Neuronal stem cell (in vitro differentiated cells): ENCODE measurements around the gene PSPN.

Source experiments
- DNase-seq: peaks from one replicate; pipeline ENCODE4 v3.0.0-alpha.2; 2013; ENCODE audit warnings: low spot score
- H2AFZ ChIP-seq: one replicate; pipeline ENCODE4 v1.6.1; 2013; ENCODE audit warnings: mild to moderate bottlenecking, low read length, inconsistent platforms
- H2AK5ac ChIP-seq: 2 replicates; pipeline ENCODE4 v1.6.1; 2013; ENCODE audit warnings: low read depth, mild to moderate bottlenecking, inconsistent platforms, low read length, moderate library complexity, mixed read lengths
- H2BK120ac ChIP-seq: 2 replicates; pipeline ENCODE4 v1.6.1; 2013; ENCODE audit warnings: low read depth, mild to moderate bottlenecking, inconsistent platforms, low read length, moderate library complexity, mixed read lengths
- H2BK12ac ChIP-seq: one replicate; pipeline ENCODE4 v1.6.1; 2013; ENCODE audit warnings: low read length, inconsistent platforms
- H2BK15ac ChIP-seq: 2 replicates; pipeline ENCODE4 v1.6.1; 2013; ENCODE audit warnings: mild to moderate bottlenecking, low read length, inconsistent platforms, mixed read lengths
- H2BK5ac ChIP-seq: one replicate; pipeline ENCODE4 v1.6.1; 2013; ENCODE audit warnings: inconsistent platforms, mild to moderate bottlenecking, low read length, moderate library complexity
- H3K14ac ChIP-seq: one replicate; pipeline ENCODE4 v1.6.1; 2013; ENCODE audit warnings: low read length, inconsistent platforms
- H3K18ac ChIP-seq: 2 replicates; pipeline ENCODE4 v1.6.1; 2013; ENCODE audit warnings: low read length, inconsistent platforms
- H3K23ac ChIP-seq: 2 replicates; pipeline ENCODE4 v1.6.1; 2013; ENCODE audit warnings: low read depth, mild to moderate bottlenecking, mixed read lengths, low read length, inconsistent platforms; ENCODE audit not compliant: poor library complexity
- H3K27ac ChIP-seq: replicated peaks from 3 replicates; pipeline ENCODE4 v1.5.1; 2013; ENCODE audit warnings: low read length, inconsistent platforms
- H3K27me3 ChIP-seq, 3 experiments: 2 replicates each; pipeline ENCODE4 v1.6.1; 2013; ENCODE audit warnings: low read length in 3 of 3, mild to moderate bottlenecking in 2 of 3, inconsistent platforms in 1 of 3, low read depth in 1 of 3, mixed read lengths in 1 of 3, moderate library complexity in 1 of 3; ENCODE audit not compliant: control insufficient read depth in 3 of 3, insufficient read depth in 3 of 3
- H3K36me3 ChIP-seq, 2 donors: replicated peaks in 1 of 2; 2 replicates each; pipeline ENCODE4 v1.6.1; 2013; ENCODE audit warnings: low read length in 2 of 2; ENCODE audit not compliant: control insufficient read depth in 2 of 2, insufficient read depth in 2 of 2
- H3K4ac ChIP-seq: 2 replicates; pipeline ENCODE4 v1.6.1; 2013; ENCODE audit warnings: inconsistent platforms, mild to moderate bottlenecking, low read length, moderate library complexity
- H3K4me1 ChIP-seq, 2 donors: 1 replicate in 1 of 2; 2 replicates in 1 of 2; pipeline ENCODE4 v1.6.1; 2013; ENCODE audit warnings: low read length in 2 of 2, low read depth in 1 of 2; ENCODE audit not compliant: control insufficient read depth in 2 of 2, insufficient read depth in 1 of 2
- H3K4me2 ChIP-seq: one replicate; pipeline ENCODE4 v1.6.1; 2013; ENCODE audit warnings: mild to moderate bottlenecking, low read length, inconsistent platforms; ENCODE audit not compliant: insufficient read depth, poor library complexity, severe bottlenecking
- H3K4me3 ChIP-seq, 2 donors: 2 replicates each; pipeline ENCODE4 v1.5.1; 2013; ENCODE audit warnings: low read length in 2 of 2, mild to moderate bottlenecking in 2 of 2, inconsistent platforms in 1 of 2, moderate library complexity in 1 of 2
- H3K79me1 ChIP-seq: one replicate; pipeline ENCODE4 v1.6.1; 2013; ENCODE audit warnings: low read depth, mild to moderate bottlenecking, inconsistent platforms, low read length, moderate library complexity
- H3K9ac ChIP-seq: one replicate; pipeline ENCODE4 v1.6.1; 2013; ENCODE audit warnings: mild to moderate bottlenecking, low read depth, low read length, inconsistent platforms; ENCODE audit not compliant: poor library complexity
- H3K9me3 ChIP-seq, 2 donors: replicated peaks in 1 of 2; 2 replicates each; pipeline versions ENCODE3 to v1.6.1; 2013; ENCODE audit warnings: low read length in 2 of 2, mild to moderate bottlenecking in 2 of 2, inconsistent platforms in 1 of 2, low read depth in 1 of 2, mixed read lengths in 1 of 2, moderate library complexity in 1 of 2; ENCODE audit not compliant: control insufficient read depth in 2 of 2, insufficient read depth in 1 of 2
- H4K8ac ChIP-seq: one replicate; pipeline ENCODE4 v1.6.1; 2013; ENCODE audit warnings: low read depth, mild to moderate bottlenecking, inconsistent platforms, low read length, moderate library complexity
- H4K91ac ChIP-seq: one replicate; pipeline ENCODE4 v1.6.1; 2013; ENCODE audit warnings: low read length, low read depth, mild to moderate bottlenecking, inconsistent platforms; ENCODE audit not compliant: poor library complexity
- WGBS, 2 donors: extraction: QIAGEN DNeasy Blood & Tissue Kit; methylation state at CpG; one replicate each; pipeline ENCODE4 v1.1.7; 2013; ENCODE audit warnings: missing lambda C conversion rate in 2 of 2, mixed read lengths in 1 of 2; ENCODE audit not compliant: insufficient read length in 2 of 2, insufficient replicate concordance in 1 of 2; ENCODE audit errors: extremely low coverage in 2 of 2; 5-methylcytosine and 5-hydroxymethylcytosine counted together

PSPN gene

GRCh38 chr19:6392221-6393073 lies 16.7 kb upstream of the PSPN start:
- no peak overlapping the region for H3K27ac ChIP-seq

GRCh38 chr19:6387372-6387771 lies 11.6 kb upstream of the PSPN start:
- Histone ChIP-seq H3K4me1 (peaks cover 4 to 5% of the 10 kb centered on the region in 2 donors), H3K4ac (no peak overlapping the region), H3K14ac (no peak overlapping the region), H2BK120ac (no peak overlapping the region), H3K27me3 (no peaks in the 10 kb centered on the region), H3K23ac (no peak overlapping the region), H3K9me3 (no peaks in the 10 kb centered on the region), H4K91ac (no peak overlapping the region), H2AFZ (no peak overlapping the region), H2BK5ac (peak overlapping the region; percentile 66), H3K18ac (no peak overlapping the region), H3K27ac (no peak overlapping the region), H3K4me2 (no peak overlapping the region), H3K4me3 (no peak overlapping the region), H3K36me3 (peaks cover 48 to 86% of the 10 kb centered on the region in 2 donors), H3K79me1 (peaks cover 12% of the 10 kb centered on the region), H2AK5ac (no peak overlapping the region), H2BK15ac (no peak overlapping the region), H2BK12ac (no peak overlapping the region), H3K9ac (no peak overlapping the region), H4K8ac (no peak overlapping the region)
- DNase-seq: no peak
- no CpG with 5 or more reads among the region's 19 CpGs for WGBS, 2 donors

More at GRCh38 chr19:6392221-6393073, 16.7 kb upstream of the PSPN start:
- Histone ChIP-seq H2AK5ac (no peak overlapping the region), H3K4me3 (peak overlapping the region; percentile 90), H2BK12ac (no peak overlapping the region), H2BK5ac (peak overlapping the region; percentile 94), H3K36me3 (peaks cover 20 to 42% of the 10 kb centered on the region in 2 donors), H3K14ac (no peak overlapping the region), H3K23ac (peak overlapping the region; percentile 75), H3K9ac (peak overlapping the region; percentile 91), H2AFZ (peak overlapping the region; percentile 100), H4K91ac (no peak overlapping the region), H3K18ac (peak overlapping the region; percentile 91), H3K79me1 (peaks cover 8% of the 10 kb centered on the region), H3K9me3 (no peaks in the 10 kb centered on the region), H3K27me3 (no peaks in the 10 kb centered on the region), H3K4me2 (peak overlapping the region; percentile 89), H4K8ac (no peak overlapping the region), H2BK15ac (peak overlapping the region; percentile 83), H3K4me1 (peaks cover 12 to 13% of the 10 kb centered on the region in 2 donors), H3K4ac (no peak overlapping the region), H2BK120ac (peak overlapping the region; percentile 66)
- DNase-seq: no peak
- no CpG with 5 or more reads among the region's 30 CpGs for WGBS, 2 donors

GRCh38 chr19:6384381-6384780 lies 8.6 kb upstream of the PSPN start:
- Histone ChIP-seq H3K9ac (no peak overlapping the region), H2BK120ac (no peak overlapping the region), H3K4me2 (no peak overlapping the region), H3K14ac (no peak overlapping the region), H3K4me3 (no peak overlapping the region), H2BK15ac (no peak overlapping the region), H3K4me1 (no peaks in the 10 kb centered on the region), H2AFZ (no peak overlapping the region), H2BK12ac (no peak overlapping the region), H2BK5ac (no peak overlapping the region), H3K4ac (no peak overlapping the region), H3K18ac (no peak overlapping the region), H3K79me1 (peaks cover 13% of the 10 kb centered on the region), H3K27ac (no peak overlapping the region), H4K8ac (no peak overlapping the region), H3K23ac (no peak overlapping the region), H2AK5ac (no peak overlapping the region), H3K9me3 (peaks cover 13 to 14% of the 10 kb centered on the region in 2 donors), H4K91ac (no peak overlapping the region), H3K36me3 (peaks cover 68 to 91% of the 10 kb centered on the region in 2 donors), H3K27me3 (no peaks in the 10 kb centered on the region)
- no CpG with 5 or more reads among the region's 4 CpGs for WGBS, 2 donors
- DNase-seq: no peak

- no peak overlapping the region for H3K27ac ChIP-seq
- no peak overlapping the region for H2AK5ac ChIP-seq
- no peak overlapping the region for H4K8ac ChIP-seq
- peaks cover 13 to 14% of the 10 kb centered on the region in 2 donors for H3K9me3 ChIP-seq
- H3K14ac ChIP-seq: no peak overlapping the region
- H2BK120ac ChIP-seq: no peak overlapping the region
- H3K4me2 ChIP-seq: no peak overlapping the region
- peak overlapping the region; percentile 3 for H3K23ac ChIP-seq
- H3K9ac ChIP-seq: no peak overlapping the region
- H3K4me1 ChIP-seq: no peaks in the 10 kb centered on the region
- H2AFZ ChIP-seq: no peak overlapping the region
- no peak overlapping the region for H2BK5ac ChIP-seq
- H2BK15ac ChIP-seq: no peak overlapping the region
- no peaks in the 10 kb centered on the region for H3K27me3 ChIP-seq
- DNase-seq: no peak
- H3K36me3 ChIP-seq: peaks cover 60 to 90% of the 10 kb centered on the region in 2 donors
- H4K91ac ChIP-seq: no peak overlapping the region
- no peak overlapping the region for H3K18ac ChIP-seq
- peak overlapping the region in 1 of 2 donors; percentile 18 for H3K4me3 ChIP-seq
- H2BK12ac ChIP-seq: no peak overlapping the region
- peaks cover 13% of the 10 kb centered on the region for H3K79me1 ChIP-seq
- H3K4ac ChIP-seq: no peak overlapping the region
- WGBS, 2 donors: no CpG with 5 or more reads among the region's 19 CpGs
These were observed 7.5 kb upstream of the PSPN start for GRCh38 chr19:6383188-6383587.
